T-cell (primary cell): Measurements from ENCODE around the gene CACNB1. TPM values are rescaled to one million over a fixed set of nuclear protein-coding genes. Genes with fewer than 3 reads are reported as not detected.

Experiments
- ATAC-seq, 4 experiments: fragments of 200-7000 bp in 3 of 4; fragments of 150-1000 bp in 1 of 4; cut with Tn5 transposase; replicated peaks in 1 of 4; 1 replicate in 3 of 4; 2 replicates in 1 of 4; pipeline ENCODE4 v1.10.0; 2021; ENCODE audit warnings: moderate library complexity in 3 of 4, mild to moderate bottlenecking in 2 of 4, moderate number of reproducible peaks in 1 of 4
- CTCF ChIA-PET, 2 donors: fragments of 300-600 bp; sonication (Branson Sonifier 250); formaldehyde crosslinking; loops; one replicate each; lab custom pipeline; 2022; ENCODE audit warnings: antibody characterized with exemption in 2 of 2; lab: Charles Lee
- POLR2A ChIA-PET, 2 donors: fragments of 300-600 bp; sonication (Branson Sonifier 250); formaldehyde crosslinking; loops; one replicate each; lab custom pipeline; 2022; ENCODE audit warnings: antibody characterized with exemption in 2 of 2; lab: Charles Lee
- DNase-seq, 35 experiments: peaks; one replicate each; pipeline versions ENCODE4 v3.0.0 to v3.0.0-alpha.2; 2013 to 2023
- H3K27ac ChIP-seq: one replicate; pipeline ENCODE4 v1.5.1; 2013; ENCODE audit warnings: low read length
- H3K27me3 ChIP-seq, 2 experiments: replicated peaks in 1 of 2; 1 replicate in 1 of 2; 2 replicates in 1 of 2; pipeline versions ENCODE4 v1.6.1 to v1.7.0; 2013; ENCODE audit warnings: low read length in 1 of 2, mixed read lengths in 1 of 2; ENCODE audit not compliant: control insufficient read depth in 2 of 2, insufficient read depth in 2 of 2; ENCODE audit errors: extremely low read depth in 1 of 2
- H3K36me3 ChIP-seq, 2 donors: 1 replicate in 1 of 2; 2 replicates in 1 of 2; pipeline versions ENCODE4 v1.6.1 to v1.7.0; 2013; ENCODE audit warnings: low read length in 1 of 2; ENCODE audit not compliant: control insufficient read depth in 2 of 2, insufficient read depth in 1 of 2; ENCODE audit errors: extremely low read depth in 1 of 2
- H3K4me1 ChIP-seq, 2 experiments: 1 replicate in 1 of 2; 2 replicates in 1 of 2; pipeline versions ENCODE4 v1.6.1 to v1.7.0; 2013; ENCODE audit warnings: low read length in 2 of 2, mixed read lengths in 1 of 2; ENCODE audit not compliant: insufficient read depth in 2 of 2, control insufficient read depth in 1 of 2; ENCODE audit errors: extremely low read depth in 1 of 2
- H3K4me3 ChIP-seq, 2 donors: 1 replicate in 1 of 2; 2 replicates in 1 of 2; pipeline versions ENCODE4 v1.5.1 to v1.7.0; 2013; ENCODE audit warnings: mild to moderate bottlenecking in 2 of 2, low read length in 1 of 2, moderate library complexity in 1 of 2; ENCODE audit not compliant: control insufficient read depth in 1 of 2; ENCODE audit errors: extremely low read depth in 1 of 2
- H3K9me3 ChIP-seq: 2 replicates; pipeline ENCODE4 v1.7.0; 2013
- H3K27ac Mint-ChIP-seq, 2 donors: one replicate each; pipeline ENCODE4 v1.8.0; 2020 to 2021; ENCODE audit warnings: mild to moderate bottlenecking in 2 of 2, mixed read lengths in 2 of 2
- H3K27me3 Mint-ChIP-seq, 2 donors: one replicate each; pipeline ENCODE4 v1.8.0; 2021 to 2022; ENCODE audit warnings: mixed read lengths in 2 of 2
- H3K36me3 Mint-ChIP-seq: one replicate; pipeline ENCODE4 v1.8.0; 2021; ENCODE audit warnings: mixed read lengths
- H3K4me1 Mint-ChIP-seq, 3 donors: one replicate each; pipeline ENCODE4 v1.8.0; 2020 to 2022; ENCODE audit warnings: mixed read lengths in 3 of 3, mild to moderate bottlenecking in 1 of 3
- H3K4me3 Mint-ChIP-seq, 3 donors: one replicate each; pipeline ENCODE4 v1.8.0; 2020 to 2022; ENCODE audit warnings: mild to moderate bottlenecking in 3 of 3, mixed read lengths in 3 of 3, moderate library complexity in 3 of 3
- H3K9me3 Mint-ChIP-seq, 3 donors: one replicate each; pipeline ENCODE4 v1.8.0; 2020 to 2022; ENCODE audit warnings: mixed read lengths in 3 of 3
- WGBS: methylation state at CpG from one replicate; pipeline ENCODE4 v1.1.5; 2013; ENCODE audit warnings: missing lambda C conversion rate; ENCODE audit not compliant: insufficient coverage; 5-methylcytosine and 5-hydroxymethylcytosine counted together
- total RNA-seq, 35 experiments: library from RNA in 6 of 35; stranded (reverse) in 6 of 35; fragments of 120-200 nt in 1 of 35; gene quantifications; one replicate each; pipeline versions ENCODE4 v1.2.1 to v1.2.4 and lab custom pipeline; 2013 to 2026

CACNB1 gene
- total RNA-seq, 5 donors from 2014 or later (not counting 1 experiment from before 2014, with no cell fraction given) = 10.8 to 23.2 (median 21.4) TPM

DNA sequence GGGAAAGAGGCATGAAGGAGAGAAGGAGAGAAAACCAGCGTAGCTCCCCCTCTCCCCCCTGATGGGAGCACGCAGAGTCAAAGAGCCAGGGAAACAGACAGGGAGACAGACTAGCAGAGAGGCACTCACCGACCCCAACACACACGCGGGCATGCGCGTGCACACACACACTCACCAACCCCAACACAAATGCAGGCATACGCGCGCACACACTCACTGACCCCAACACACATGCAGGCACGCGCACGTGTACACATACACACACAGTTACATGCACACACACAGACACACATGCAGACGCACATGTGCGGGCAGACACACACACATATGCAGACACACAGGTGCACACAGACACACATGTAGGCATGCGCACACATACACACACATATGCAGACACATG lies 4.6 kb downstream of the CACNB1 start:
- Histone ChIP-seq H3K4me1 (peaks cover 6 to 30% of the 10 kb centered on the region in 2 experiments), H3K9me3 (no peaks in the 10 kb centered on the region), H3K4me3 (no peak overlapping the region), H3K27me3 (no peaks in the 10 kb centered on the region), H3K27ac (no peak overlapping the region), H3K36me3 (peaks cover 0 to 25% of the 10 kb centered on the region in 2 donors)
- ChIA-PET CTCF (interaction anchor here in 1 of 2 donors (0.5 kb wide), 1 partner anchor 25 kb away, joined by 3 read pairs; no protein-coding TSS in a partner anchor), POLR2A (interaction anchor here in 1 of 2 donors (0.5 kb wide), 1 partner anchor 234 kb away, joined by 3 read pairs; no protein-coding TSS in a partner anchor)
- peaks cover 8% of the 10 kb centered on the region for H3K36me3 Mint-ChIP-seq
- ATAC-seq (no peak), DNase-seq (no peak)
- H3K27me3 Mint-ChIP-seq = no peaks in the 10 kb centered on the region
- WGBS = over 99% methylated on average over 14 of the region's 16 CpGs
- peaks cover 24 to 30% (median 24%) of the 10 kb centered on the region in 3 donors for H3K4me1 Mint-ChIP-seq
- H3K9me3 Mint-ChIP-seq = no peaks in the 10 kb centered on the region
- peak overlapping the region in 1 of 2 donors; percentile 23 for H3K27ac Mint-ChIP-seq
- no peak overlapping the region for H3K4me3 Mint-ChIP-seq

DNA sequence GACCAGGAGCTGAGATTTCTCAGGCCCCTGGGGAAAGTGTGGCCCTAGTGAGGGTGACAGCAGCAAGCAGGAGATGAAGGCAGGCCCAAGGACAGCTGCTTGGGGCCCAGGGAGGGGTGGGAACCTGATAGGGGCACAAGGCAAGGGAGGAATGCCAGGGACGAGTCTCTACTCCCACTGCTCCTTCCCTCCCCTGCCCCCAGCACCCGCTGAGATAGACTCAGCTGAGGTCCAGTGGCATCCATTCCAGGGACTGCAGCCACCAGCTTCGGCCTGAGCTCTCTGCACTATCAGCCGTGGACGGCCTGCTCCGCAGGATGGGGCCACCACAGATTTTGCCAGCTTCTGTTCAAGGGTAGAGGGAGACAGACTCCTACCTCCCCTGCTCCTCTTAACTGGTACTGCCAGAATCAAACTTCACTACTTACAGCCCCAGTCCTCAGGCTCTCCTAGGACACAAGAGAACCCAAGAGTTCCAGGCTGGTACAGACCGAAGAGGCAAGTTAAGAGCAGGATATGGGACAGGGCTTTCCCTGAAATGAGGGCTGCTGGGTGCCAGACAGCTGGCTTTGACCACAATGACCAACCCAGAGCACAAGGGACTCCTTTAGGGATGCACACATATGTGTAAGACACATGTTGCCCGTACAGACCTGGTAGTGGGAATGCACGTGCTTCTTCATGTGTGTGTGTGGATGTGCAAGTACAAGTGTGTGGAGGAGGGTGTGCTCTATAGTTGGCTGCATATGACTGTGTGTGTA lies 5.5 kb downstream of the CACNB1 start:
- Mint-ChIP-seq H3K9me3 (no peaks in the 10 kb centered on the region), H3K4me3 (no peak overlapping the region), H3K27ac (no peak overlapping the region), H3K4me1 (peaks cover 23 to 30% (median 24%) of the 10 kb centered on the region in 3 donors), H3K27me3 (no peaks in the 10 kb centered on the region), H3K36me3 (peaks cover 12% of the 10 kb centered on the region)
- H3K27ac ChIP-seq = no peak overlapping the region
- 86% methylated on average over 9 of the region's 9 CpGs for WGBS
- peaks cover 6 to 23% of the 10 kb centered on the region in 2 experiments for H3K4me1 ChIP-seq
- ATAC-seq (no peak), DNase-seq (no peak)
- POLR2A ChIA-PET = no interaction called here
- peaks cover 6 to 31% of the 10 kb centered on the region in 2 donors for H3K36me3 ChIP-seq
- no peaks in the 10 kb centered on the region for H3K27me3 ChIP-seq
- H3K4me3 ChIP-seq = no peak overlapping the region
- no peaks in the 10 kb centered on the region for H3K9me3 ChIP-seq
- CTCF ChIA-PET = no interaction called here

DNA sequence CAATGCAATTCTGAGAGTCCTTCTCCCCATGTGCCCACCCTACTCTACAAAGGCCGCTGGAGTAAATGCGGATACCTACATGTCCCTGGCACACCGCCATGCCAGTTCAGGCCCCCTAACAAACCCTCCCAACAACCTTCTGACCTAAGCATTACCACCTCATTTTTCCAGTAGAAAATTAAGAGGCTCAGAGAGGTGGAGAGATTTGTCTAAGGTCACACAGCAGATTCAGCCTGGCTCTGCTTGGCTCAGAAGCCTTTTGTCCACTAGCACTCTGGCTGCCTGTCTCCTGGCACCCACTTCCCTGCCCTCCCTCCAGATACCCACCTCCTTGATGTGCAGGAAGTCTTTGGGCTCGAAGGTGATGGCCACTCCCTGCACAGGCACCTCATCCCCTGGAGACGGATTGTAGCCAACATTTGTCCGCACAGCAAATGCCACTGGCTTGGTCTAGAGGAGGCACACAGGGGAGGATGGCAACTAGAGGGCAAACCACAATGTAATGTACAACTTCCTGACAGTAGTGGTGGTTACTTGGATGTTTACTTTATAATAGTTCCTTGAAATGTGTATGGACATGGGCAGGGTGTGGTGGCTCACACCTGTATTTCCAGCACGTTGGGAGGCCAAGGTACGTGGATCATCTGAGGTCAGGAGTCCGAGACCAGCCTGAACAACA lies 10.2 kb downstream of the CACNB1 start:
- WGBS = 83% methylated on average over 4 of the region's 9 CpGs
- Histone ChIP-seq H3K27me3 (no peaks in the 10 kb centered on the region), H3K4me3 (no peak overlapping the region), H3K36me3 (peaks cover 12 to 57% of the 10 kb centered on the region in 2 donors), H3K9me3 (no peaks in the 10 kb centered on the region), H3K4me1 (no peaks in the 10 kb centered on the region), H3K27ac (no peak overlapping the region)
- CTCF ChIA-PET = no interaction called here
- ATAC-seq (no peak), DNase-seq (no peak)
- POLR2A ChIA-PET = no interaction called here
- Mint-ChIP-seq H3K4me3 (no peak overlapping the region), H3K27me3 (no peaks in the 10 kb centered on the region), H3K27ac (no peak overlapping the region), H3K36me3 (peaks cover 27% of the 10 kb centered on the region), H3K9me3 (no peaks in the 10 kb centered on the region), H3K4me1 (peaks cover 0 to 3% (median 0%) of the 10 kb centered on the region in 3 donors)

DNA sequence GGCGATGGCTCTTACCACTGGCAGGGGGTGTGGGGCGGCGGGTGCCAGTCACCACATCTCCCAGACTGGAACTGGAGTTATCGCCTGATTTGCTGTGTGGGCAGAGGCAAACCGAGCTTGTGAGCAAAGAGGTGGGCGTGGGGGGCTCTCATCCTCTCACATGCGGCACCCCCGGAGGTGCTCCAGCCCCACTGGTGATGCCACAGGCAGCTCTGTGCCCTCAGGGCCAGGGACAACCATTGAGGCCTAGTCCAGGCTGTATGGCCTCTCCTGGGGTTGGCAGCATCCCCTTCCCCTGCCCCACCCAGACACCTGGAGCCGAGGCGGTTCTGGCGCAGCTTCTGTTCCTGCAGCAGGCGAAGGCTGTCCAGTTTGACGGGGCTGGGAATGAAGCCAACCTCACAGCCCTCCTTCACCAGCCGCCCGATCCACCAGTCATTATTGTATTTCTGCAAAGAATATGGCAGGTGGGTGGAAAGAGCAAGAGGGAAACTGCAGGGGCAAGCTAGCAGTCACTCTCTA lies 10.9 kb downstream of the CACNB1 start:
- Histone ChIP-seq H3K27me3 (no peaks in the 10 kb centered on the region), H3K36me3 (peaks cover 12 to 55% of the 10 kb centered on the region in 2 donors), H3K27ac (no peak overlapping the region), H3K4me1 (no peaks in the 10 kb centered on the region), H3K9me3 (no peaks in the 10 kb centered on the region), H3K4me3 (no peak overlapping the region)
- no peak for ATAC-seq
- H3K27me3 Mint-ChIP-seq = no peaks in the 10 kb centered on the region
- H3K9me3 Mint-ChIP-seq = no peaks in the 10 kb centered on the region
- POLR2A ChIA-PET = no interaction called here
- H3K4me3 Mint-ChIP-seq = no peak overlapping the region
- H3K36me3 Mint-ChIP-seq = peaks cover 25% of the 10 kb centered on the region
- CTCF ChIA-PET = no interaction called here
- WGBS = 79% methylated on average over 4 of the region's 15 CpGs
- H3K27ac Mint-ChIP-seq = no peak overlapping the region
- no peaks in the 10 kb centered on the region for H3K4me1 Mint-ChIP-seq
- DNase-seq = no peak

DNA sequence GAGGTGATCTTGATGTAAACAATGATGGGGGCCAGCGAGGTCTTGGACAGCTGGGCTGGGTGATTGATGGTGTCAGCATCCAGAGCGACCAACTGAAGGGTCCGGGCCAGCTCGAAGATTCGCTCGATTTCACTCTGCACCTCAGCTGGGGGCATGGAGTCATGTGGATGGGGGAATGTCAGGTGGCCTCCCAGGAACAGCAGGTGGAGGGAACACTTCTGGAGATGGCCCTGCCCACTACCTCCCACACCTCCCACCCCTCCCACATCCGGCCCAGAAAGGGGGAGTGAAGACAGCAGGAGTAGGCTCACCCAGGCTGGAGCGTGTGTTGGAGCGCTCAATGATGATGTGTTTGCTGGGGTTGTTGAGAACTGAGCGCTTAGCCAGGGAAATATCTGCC lies 13.7 kb downstream of the CACNB1 start:
- Histone ChIP-seq H3K9me3 (no peaks in the 10 kb centered on the region), H3K4me3 (no peak overlapping the region), H3K4me1 (no peaks in the 10 kb centered on the region), H3K27me3 (no peaks in the 10 kb centered on the region), H3K27ac (no peak overlapping the region), H3K36me3 (peaks cover 16 to 47% of the 10 kb centered on the region in 2 donors)
- DNase-seq (no peak), ATAC-seq (no peak)
- ChIA-PET POLR2A (no interaction called here), CTCF (interaction anchor here in 1 of 2 donors (0.5 kb wide), 1 partner anchor 345 kb away, joined by 4 read pairs; no protein-coding TSS in a partner anchor)
- H3K4me3 Mint-ChIP-seq = no peak overlapping the region
- H3K27ac Mint-ChIP-seq = no peak overlapping the region
- H3K9me3 Mint-ChIP-seq = no peaks in the 10 kb centered on the region
- no peaks in the 10 kb centered on the region for H3K27me3 Mint-ChIP-seq
- WGBS = 92% methylated on average over 2 of the region's 10 CpGs
- H3K4me1 Mint-ChIP-seq = no peaks in the 10 kb centered on the region
- peaks cover 26% of the 10 kb centered on the region for H3K36me3 Mint-ChIP-seq

DNA sequence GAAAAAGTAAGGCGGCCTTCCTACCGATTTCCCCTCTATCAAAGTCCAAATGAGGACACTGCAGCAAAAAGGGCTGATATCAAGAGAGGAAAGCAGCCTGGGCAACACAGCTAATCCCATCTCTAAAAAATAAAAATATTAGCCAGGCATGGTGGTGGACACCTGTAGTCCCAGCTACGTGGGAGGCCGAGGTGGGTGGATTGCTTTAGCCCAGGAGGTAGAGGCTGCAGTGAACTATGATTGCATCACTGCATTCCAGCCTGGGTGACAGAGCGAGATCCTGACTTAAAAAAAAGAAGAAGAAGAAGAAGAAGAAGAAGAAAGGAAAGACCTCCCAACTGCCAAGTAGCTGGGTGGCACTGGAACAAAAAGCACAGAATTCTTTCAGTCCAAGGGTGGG lies 14.4 kb downstream of the CACNB1 start:
- Histone ChIP-seq H3K4me1 (no peaks in the 10 kb centered on the region), H3K4me3 (no peak overlapping the region), H3K9me3 (no peaks in the 10 kb centered on the region), H3K27me3 (no peaks in the 10 kb centered on the region), H3K27ac (no peak overlapping the region), H3K36me3 (peaks cover 18 to 44% of the 10 kb centered on the region in 2 donors)
- Mint-ChIP-seq H3K27ac (no peak overlapping the region), H3K4me3 (no peak overlapping the region), H3K27me3 (no peaks in the 10 kb centered on the region), H3K4me1 (no peaks in the 10 kb centered on the region), H3K36me3 (peaks cover 29% of the 10 kb centered on the region), H3K9me3 (no peaks in the 10 kb centered on the region)
- DNase-seq = no peak
- ChIA-PET CTCF (interaction anchor here in 1 of 2 donors (0.5 kb wide), 1 partner anchor 344 kb away, joined by 4 read pairs; no protein-coding TSS in a partner anchor), POLR2A (no interaction called here)
- no peak for ATAC-seq
- 100% methylated on average over 2 of the region's 5 CpGs for WGBS
